IMR-90 (cell line): ENCODE results near the gene GBA3. TPM values are rescaled to one million over a fixed set of nuclear protein-coding genes. Genes with fewer than 3 reads are reported as not detected.

Experiments used
- ATAC-seq: fragments of 200-7000 bp; cut with Tn5 transposase; 2 replicates; pipeline ENCODE4 v1.9.1; 2020; ENCODE audit warnings: low read depth, mild to moderate bottlenecking, moderate library complexity
- BruUV-seq: library from RNA; stranded (reverse); fragments of 400-500 nt; replicated peaks from 2 replicates; lab custom pipeline; 2021; lab: Mats Ljungman, UMichigan
- CTCF ChIA-PET: fragments of 300-600 bp; formaldehyde crosslinking; extraction: SDS; loops from one replicate; lab custom pipeline; 2021; ENCODE audit warnings: antibody characterized with exemption; lab: Yijun Ruan, JAX
- POLR2A ChIA-PET: fragments of 300-600 bp; sonication (Branson Sonifier 250); formaldehyde crosslinking; loops from one replicate; lab custom pipeline; 2022; ENCODE audit warnings: antibody characterized with exemption; ENCODE audit not compliant: unreplicated experiment; lab: Charles Lee
- DNase-seq: peaks from one replicate; pipeline ENCODE4 v3.0.0; 2013
- H2AFZ ChIP-seq: replicated peaks from 2 replicates; pipeline ENCODE3; 2013; ENCODE audit warnings: low read length, mild to moderate bottlenecking; ENCODE audit not compliant: poor library complexity
- H2AK5ac ChIP-seq: 2 replicates; pipeline ENCODE4 v1.6.1; 2013; ENCODE audit warnings: low read depth, low read length, inconsistent platforms
- H2AK9ac ChIP-seq: replicated peaks from 2 replicates; pipeline ENCODE3; 2013; ENCODE audit warnings: mild to moderate bottlenecking, low read depth, low read length, moderate library complexity; ENCODE audit not compliant: poor library complexity
- H2BK120ac ChIP-seq: 2 replicates; pipeline ENCODE4 v1.6.1; 2013; ENCODE audit warnings: low read depth, low read length, inconsistent platforms
- H2BK15ac ChIP-seq: 3 replicates; pipeline ENCODE4 v1.6.1; 2013; ENCODE audit warnings: low read depth, low read length, inconsistent platforms
- H2BK20ac ChIP-seq: 2 replicates; pipeline ENCODE4 v1.6.1; 2013; ENCODE audit warnings: low read depth, mild to moderate bottlenecking, inconsistent platforms, low read length, moderate library complexity
- H2BK5ac ChIP-seq: 2 replicates; pipeline ENCODE4 v1.6.1; 2013; ENCODE audit warnings: mild to moderate bottlenecking, low read depth, low read length, inconsistent platforms; ENCODE audit not compliant: poor library complexity, severe bottlenecking
- H3K14ac ChIP-seq: replicated peaks from 2 replicates; pipeline ENCODE4 v1.6.1; 2013; ENCODE audit warnings: low read depth, low read length, inconsistent platforms
- H3K18ac ChIP-seq: 2 replicates; pipeline ENCODE4 v1.6.1; 2013; ENCODE audit warnings: low read depth, low read length, control low read depth
- H3K23ac ChIP-seq: 2 replicates; pipeline ENCODE4 v1.6.1; 2013; ENCODE audit warnings: low read depth, low read length, inconsistent platforms
- H3K27ac ChIP-seq: 2 replicates; pipeline ENCODE4 v1.5.1; 2013; ENCODE audit warnings: mild to moderate bottlenecking, control low read depth, low read length; ENCODE audit not compliant: insufficient read depth
- H3K27me3 ChIP-seq: 2 replicates; pipeline ENCODE4 v1.6.1; 2013; ENCODE audit warnings: low read length; ENCODE audit not compliant: control insufficient read depth, insufficient read depth
- H3K36me3 ChIP-seq: 2 replicates; pipeline ENCODE4 v1.6.1; 2013; ENCODE audit warnings: low read length, mixed read lengths; ENCODE audit not compliant: control insufficient read depth, insufficient read depth
- H3K4ac ChIP-seq: 2 replicates; pipeline ENCODE4 v1.6.1; 2013; ENCODE audit warnings: low read depth, low read length, inconsistent platforms
- H3K4me1 ChIP-seq: 2 replicates; pipeline ENCODE4 v1.6.1; 2013; ENCODE audit warnings: low read length, mixed read lengths; ENCODE audit not compliant: control insufficient read depth, insufficient read depth
- H3K4me2 ChIP-seq: 2 replicates; pipeline ENCODE4 v1.6.1; 2013; ENCODE audit warnings: low read depth, mild to moderate bottlenecking, control low read depth, low read length, moderate library complexity
- H3K4me3 ChIP-seq: 2 replicates; pipeline ENCODE4 v1.5.1; 2013; ENCODE audit warnings: low read depth, mild to moderate bottlenecking, control low read depth, low read length, moderate library complexity; ENCODE audit not compliant: insufficient read depth
- H3K56ac ChIP-seq: 2 replicates; pipeline ENCODE4 v1.6.1; 2013; ENCODE audit warnings: low read length, inconsistent platforms; ENCODE audit not compliant: insufficient read depth; ENCODE audit errors: extremely low read depth
- H3K79me1 ChIP-seq, 2 experiments: 2 replicates each; pipeline ENCODE4 v1.6.1; 2013; ENCODE audit warnings: low read length in 2 of 2, inconsistent platforms in 1 of 2, low read depth in 1 of 2
- H3K9ac ChIP-seq: 2 replicates; pipeline ENCODE4 v1.6.1; 2013; ENCODE audit warnings: low read depth, low read length, control low read depth
- H3K9me1 ChIP-seq: 2 replicates; pipeline ENCODE4 v1.6.1; 2013; ENCODE audit warnings: low read length, inconsistent platforms; ENCODE audit not compliant: insufficient read depth
- H3K9me3 ChIP-seq: 2 replicates; pipeline ENCODE4 v1.6.1; 2013; ENCODE audit warnings: low read length; ENCODE audit not compliant: control insufficient read depth, insufficient read depth
- H4K20me1 ChIP-seq: 2 replicates; pipeline ENCODE4 v1.6.1; 2013; ENCODE audit warnings: low read length, inconsistent platforms; ENCODE audit not compliant: insufficient read depth
- H4K5ac ChIP-seq: 2 replicates; pipeline ENCODE4 v1.6.1; 2013; ENCODE audit warnings: mild to moderate bottlenecking, low read depth, low read length, control low read depth
- H4K8ac ChIP-seq, 2 experiments: 2 replicates each; pipeline ENCODE4 v1.6.1; 2013; ENCODE audit warnings: low read depth in 2 of 2, low read length in 2 of 2, control low read depth in 1 of 2, inconsistent platforms in 1 of 2
- H4K91ac ChIP-seq: 2 replicates; pipeline ENCODE4 v1.6.1; 2013; ENCODE audit warnings: low read depth, low read length, inconsistent platforms; ENCODE audit not compliant: insufficient read depth
- BHLHE40 ChIP-seq: fragments of 150-350 bp; IDR thresholded peaks from 2 replicates; pipeline ENCODE4 v1.6.1; 2016; ENCODE audit warnings: mild to moderate bottlenecking, low read depth, low read length
- CEBPB ChIP-seq: IDR thresholded peaks from 2 replicates; pipeline ENCODE4 v1.6.1; 2012; ENCODE audit warnings: low read depth, low read length, improper control_type of control experiment
- CHD1 ChIP-seq: IDR thresholded peaks from 2 replicates; pipeline ENCODE4 v1.6.1; 2012; ENCODE audit warnings: low read depth, low read length, improper control_type of control experiment
- FOS ChIP-seq: fragments of 150-350 bp; IDR thresholded peaks from 2 replicates; pipeline ENCODE4 v1.6.1; 2016; ENCODE audit warnings: low read depth, low read length
- MAFK ChIP-seq: IDR thresholded peaks from 2 replicates; pipeline ENCODE4 v1.6.1; 2012; ENCODE audit warnings: low read depth, low read length, improper control_type of control experiment
- MAZ ChIP-seq: IDR thresholded peaks from 2 replicates; pipeline ENCODE4 v1.6.1; 2012; ENCODE audit warnings: low read depth, mild to moderate bottlenecking, low read length, improper control_type of control experiment, moderate library complexity, borderline replicate concordance
- MXI1 ChIP-seq: IDR thresholded peaks from 2 replicates; pipeline ENCODE4 v1.6.1; 2012; ENCODE audit warnings: low read depth, mild to moderate bottlenecking, low read length, moderate library complexity, borderline replicate concordance
- POLR2A ChIP-seq: IDR thresholded peaks from 2 replicates; pipeline ENCODE4 v1.6.1; 2012; ENCODE audit warnings: mild to moderate bottlenecking, low read depth, low read length
- RAD21 ChIP-seq: IDR thresholded peaks from 2 replicates; pipeline ENCODE4 v1.6.1; 2012; ENCODE audit warnings: low read length, improper control_type of control experiment
- RCOR1 ChIP-seq: IDR thresholded peaks from 2 replicates; pipeline ENCODE4 v1.6.1; 2012; ENCODE audit warnings: mild to moderate bottlenecking, low read length, improper control_type of control experiment; ENCODE audit not compliant: insufficient replicate concordance
- RFX5 ChIP-seq: IDR thresholded peaks from 2 replicates; pipeline ENCODE4 v1.8.0; 2012; ENCODE audit warnings: low read depth, mild to moderate bottlenecking, low read length, moderate library complexity
- SMC3 ChIP-seq: fragments of 150-350 bp; IDR thresholded peaks from 2 replicates; pipeline ENCODE4 v1.6.1; 2016; ENCODE audit warnings: low read depth, mild to moderate bottlenecking, antibody characterized with exemption, low read length, moderate library complexity
- dilution Hi-C: fragments of 300-500 bp; cut with HindIII; formaldehyde crosslinking; loops from one replicate; pipeline ENCODE4 v1.14.3; 2018; ENCODE audit warnings: low sequenced_read_pairs; ENCODE audit not compliant: unreplicated experiment
- in situ Hi-C: fragments of 300-500 bp; cut with MboI; formaldehyde crosslinking; loops from 3 replicates; pipeline ENCODE4 v1.14.3; 2019; ENCODE audit warnings: low sequenced_read_pairs, inconsistent platforms, mixed read lengths
- intact Hi-C: fragments of 100-400 bp; cut with micrococcal nuclease; formaldehyde crosslinking; loops from 2 replicates; pipeline ENCODE4 v1.10.0; 2022
- polyA plus RNA-seq, 3 experiments: library from polyadenylated mRNA; depleted of rRNA; stranded (reverse); fragments of >200 nt; gene quantifications; 2 replicates each; pipeline ENCODE4 v1.2.3, GENCODE V29; 2012; ENCODE audit warnings: low replicate concordance in 1 of 3
- total RNA-seq: library from RNA; depleted of rRNA; stranded (reverse); fragments of >200 nt; gene quantifications from 2 replicates; pipeline ENCODE4 v1.2.3, GENCODE V29; 2012
- TF ChIP-seq, protein P1 (sequence below): conservative IDR thresholded peaks from 2 replicates; pipeline ENCODE4 v1.5.1; 2012; ENCODE audit warnings: mild to moderate bottlenecking, low read depth, low read length, improper control_type of control experiment
- TF ChIP-seq, protein P2 (sequence below): fragments of 150-350 bp; IDR thresholded peaks from 2 replicates; pipeline ENCODE4 v1.6.1; 2017; ENCODE audit warnings: mild to moderate bottlenecking, antibody characterized with exemption, low read length, low read depth
- TF ChIP-seq, protein P3 (sequence below): fragments of 150-350 bp; IDR thresholded peaks from 2 replicates; pipeline ENCODE4 v1.6.1; 2016; ENCODE audit warnings: low read depth, mild to moderate bottlenecking, low read length, moderate library complexity, borderline replicate concordance

GBA3 gene
- total and polyA plus RNA-seq, 2 of the 4 experiments (the other 2 are of a cell fraction): not detected

DNA sequence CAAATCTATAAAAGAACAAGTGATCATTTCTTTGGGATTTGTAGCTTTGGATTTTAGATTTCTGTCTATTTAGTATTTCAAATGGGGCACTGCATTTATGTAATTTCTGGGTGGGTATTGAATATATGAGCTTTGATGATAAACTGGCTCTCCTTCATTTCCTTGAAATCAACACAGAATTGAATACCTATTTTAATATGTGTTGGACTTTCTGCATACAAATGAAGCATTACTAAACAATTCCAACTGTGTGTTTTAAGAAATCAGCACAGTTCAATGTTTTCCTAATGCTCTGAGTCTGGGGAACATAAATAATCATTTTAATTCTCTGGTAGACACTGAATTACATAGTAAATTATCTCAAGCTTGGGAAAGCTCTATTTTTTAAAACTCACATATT, 42.0 kb upstream of the GBA3 start:
- no peaks in the 10 kb centered on the region for H4K20me1 ChIP-seq
- no peak overlapping the region for H2BK20ac ChIP-seq
- ATAC-seq: no peak
- ChIA-PET CTCF (no interaction called here), POLR2A (no interaction called here)
- no peak overlapping the region for H3K4me3 ChIP-seq
- TF ChIP-seq, protein P1, sequence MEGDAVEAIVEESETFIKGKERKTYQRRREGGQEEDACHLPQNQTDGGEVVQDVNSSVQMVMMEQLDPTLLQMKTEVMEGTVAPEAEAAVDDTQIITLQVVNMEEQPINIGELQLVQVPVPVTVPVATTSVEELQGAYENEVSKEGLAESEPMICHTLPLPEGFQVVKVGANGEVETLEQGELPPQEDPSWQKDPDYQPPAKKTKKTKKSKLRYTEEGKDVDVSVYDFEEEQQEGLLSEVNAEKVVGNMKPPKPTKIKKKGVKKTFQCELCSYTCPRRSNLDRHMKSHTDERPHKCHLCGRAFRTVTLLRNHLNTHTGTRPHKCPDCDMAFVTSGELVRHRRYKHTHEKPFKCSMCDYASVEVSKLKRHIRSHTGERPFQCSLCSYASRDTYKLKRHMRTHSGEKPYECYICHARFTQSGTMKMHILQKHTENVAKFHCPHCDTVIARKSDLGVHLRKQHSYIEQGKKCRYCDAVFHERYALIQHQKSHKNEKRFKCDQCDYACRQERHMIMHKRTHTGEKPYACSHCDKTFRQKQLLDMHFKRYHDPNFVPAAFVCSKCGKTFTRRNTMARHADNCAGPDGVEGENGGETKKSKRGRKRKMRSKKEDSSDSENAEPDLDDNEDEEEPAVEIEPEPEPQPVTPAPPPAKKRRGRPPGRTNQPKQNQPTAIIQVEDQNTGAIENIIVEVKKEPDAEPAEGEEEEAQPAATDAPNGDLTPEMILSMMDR: no peak
- TF ChIP-seq FOS (no peak), RFX5 (no peak), BHLHE40 (no peak), MXI1 (no peak), CHD1 (no peak), MAZ (no peak), SMC3 (no peak), POLR2A (no peak), MAFK (no peak), RCOR1 (no peak), CEBPB (no peak), RAD21 (no peak)
- TF ChIP-seq, protein P2, sequence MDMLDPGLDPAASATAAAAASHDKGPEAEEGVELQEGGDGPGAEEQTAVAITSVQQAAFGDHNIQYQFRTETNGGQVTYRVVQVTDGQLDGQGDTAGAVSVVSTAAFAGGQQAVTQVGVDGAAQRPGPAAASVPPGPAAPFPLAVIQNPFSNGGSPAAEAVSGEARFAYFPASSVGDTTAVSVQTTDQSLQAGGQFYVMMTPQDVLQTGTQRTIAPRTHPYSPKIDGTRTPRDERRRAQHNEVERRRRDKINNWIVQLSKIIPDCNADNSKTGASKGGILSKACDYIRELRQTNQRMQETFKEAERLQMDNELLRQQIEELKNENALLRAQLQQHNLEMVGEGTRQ: no peak
- TF ChIP-seq, protein P3, sequence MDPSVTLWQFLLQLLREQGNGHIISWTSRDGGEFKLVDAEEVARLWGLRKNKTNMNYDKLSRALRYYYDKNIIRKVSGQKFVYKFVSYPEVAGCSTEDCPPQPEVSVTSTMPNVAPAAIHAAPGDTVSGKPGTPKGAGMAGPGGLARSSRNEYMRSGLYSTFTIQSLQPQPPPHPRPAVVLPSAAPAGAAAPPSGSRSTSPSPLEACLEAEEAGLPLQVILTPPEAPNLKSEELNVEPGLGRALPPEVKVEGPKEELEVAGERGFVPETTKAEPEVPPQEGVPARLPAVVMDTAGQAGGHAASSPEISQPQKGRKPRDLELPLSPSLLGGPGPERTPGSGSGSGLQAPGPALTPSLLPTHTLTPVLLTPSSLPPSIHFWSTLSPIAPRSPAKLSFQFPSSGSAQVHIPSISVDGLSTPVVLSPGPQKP: no peak
- H3K27ac ChIP-seq: no peak overlapping the region
- no peaks in the 10 kb centered on the region for H3K36me3 ChIP-seq
- no peak overlapping the region for H2BK5ac ChIP-seq
- no peak overlapping the region for H4K91ac ChIP-seq
- no peak overlapping the region for H2AK9ac ChIP-seq
- no peak overlapping the region for H3K23ac ChIP-seq
- no peak for DNase-seq
- no peaks in the 10 kb centered on the region for H3K4me1 ChIP-seq
- no peak overlapping the region for H2AK5ac ChIP-seq
- H3K9me3 ChIP-seq: no peaks in the 10 kb centered on the region
- dilution Hi-C loops (no loop called here), intact Hi-C loops (no loop called here), in situ Hi-C loops (no loop called here)
- no peak overlapping the region for H3K56ac ChIP-seq
- H3K4ac ChIP-seq: no peak overlapping the region
- H3K14ac ChIP-seq: no peak overlapping the region
- no peak overlapping the region for H3K9ac ChIP-seq
- no peak overlapping the region for H3K4me2 ChIP-seq
- no peak overlapping the region for H4K5ac ChIP-seq
- no peaks in the 10 kb centered on the region for H3K79me1 ChIP-seq
- no TSS peak for BruUV-seq
- no peaks in the 10 kb centered on the region for H3K27me3 ChIP-seq
- H3K9me1 ChIP-seq: no peaks in the 10 kb centered on the region
- no peak overlapping the region for H2AFZ ChIP-seq
- H4K8ac ChIP-seq: no peak overlapping the region
- H2BK15ac ChIP-seq: no peak overlapping the region
- no peak overlapping the region for H2BK120ac ChIP-seq
- H3K18ac ChIP-seq: no peak overlapping the region
